Caco-2 (cell line): Measurements from ENCODE around the gene CGB7. TPM values are rescaled to one million over a fixed set of nuclear protein-coding genes. Genes with fewer than 3 reads are reported as not detected.

ENCODE experiments used
- BruUV-seq: library from RNA; stranded (reverse); fragments of 400-500 nt; replicated peaks from 2 replicates; lab custom pipeline; 2021; lab: Mats Ljungman, UMichigan
- CTCF ChIA-PET: fragments of 300-600 bp; sonication (Branson Sonifier 250); formaldehyde crosslinking; loops from one replicate; lab custom pipeline; 2022; ENCODE audit warnings: antibody characterized with exemption; lab: Charles Lee
- POLR2A ChIA-PET: fragments of 300-600 bp; sonication (Branson Sonifier 250); formaldehyde crosslinking; loops from one replicate; lab custom pipeline; 2022; ENCODE audit warnings: antibody characterized with exemption; lab: Charles Lee
- DNase-seq, 2 experiments: peaks; one replicate each; pipeline versions ENCODE4 v3.0.0 to v3.0.0-alpha.2; 2020 to 2022
- H3K27me3 ChIP-seq: replicated peaks from 2 replicates; pipeline ENCODE4 v1.6.0; 2011; ENCODE audit warnings: low read length; ENCODE audit not compliant: control insufficient read depth, insufficient read depth
- H3K36me3 ChIP-seq: 2 replicates; pipeline ENCODE4 v1.5.1; 2011; ENCODE audit warnings: low read length; ENCODE audit not compliant: control insufficient read depth, insufficient read depth
- H3K4me1 ChIP-seq: fragments of 250-450 bp; sonication (Bioruptor Pico); 2 replicates; pipeline ENCODE4 v1.5.1; 2020; ENCODE audit warnings: mild to moderate bottlenecking
- H3K4me3 ChIP-seq: 2 replicates; pipeline ENCODE4 v1.5.1; 2011; ENCODE audit warnings: low read depth, mild to moderate bottlenecking, control low read depth, low read length
- H3K9me3 ChIP-seq: fragments of 250-450 bp; sonication (Bioruptor Pico); 2 replicates; pipeline ENCODE4 v1.5.1; 2020; ENCODE audit warnings: mild to moderate bottlenecking, moderate library complexity
- H3K27ac Mint-ChIP-seq: one replicate; pipeline ENCODE4 v1.8.0; 2022; ENCODE audit warnings: mixed read lengths; ENCODE audit not compliant: unreplicated experiment
- H3K27me3 Mint-ChIP-seq: one replicate; pipeline ENCODE4 v1.8.0; 2022; ENCODE audit warnings: mixed read lengths; ENCODE audit not compliant: insufficient read depth, unreplicated experiment
- H3K36me3 Mint-ChIP-seq: one replicate; pipeline ENCODE4 v1.8.0; 2022; ENCODE audit warnings: mild to moderate bottlenecking, mixed read lengths; ENCODE audit not compliant: insufficient read depth, unreplicated experiment
- H3K4me1 Mint-ChIP-seq: one replicate; pipeline ENCODE4 v1.8.0; 2022; ENCODE audit warnings: low read depth, mixed read lengths; ENCODE audit not compliant: unreplicated experiment
- H3K4me3 Mint-ChIP-seq: one replicate; pipeline ENCODE4 v1.8.0; 2022; ENCODE audit warnings: mild to moderate bottlenecking, moderate library complexity, mixed read lengths; ENCODE audit not compliant: unreplicated experiment
- H3K9me3 Mint-ChIP-seq: one replicate; pipeline ENCODE4 v1.8.0; 2022; ENCODE audit warnings: mixed read lengths; ENCODE audit not compliant: unreplicated experiment
- CTCF ChIP-seq, 2 experiments: fragments of 200-600 bp in 1 of 2; IDR thresholded peaks; 1 replicate in 1 of 2; 2 replicates in 1 of 2; pipeline versions ENCODE4 v1.5.1 to v1.8.0; 2011 to 2022; ENCODE audit warnings: antibody characterized with exemption in 1 of 2, control low read depth in 1 of 2, inconsistent platforms in 1 of 2, low read depth in 1 of 2, low read length in 1 of 2, mild to moderate bottlenecking in 1 of 2, moderate library complexity in 1 of 2; ENCODE audit not compliant: insufficient read depth in 1 of 2, severe bottlenecking in 1 of 2, unreplicated experiment in 1 of 2
- intact Hi-C: fragments of 100-400 bp; cut with micrococcal nuclease; formaldehyde crosslinking; loops from one replicate; pipeline ENCODE4 v1.10.0; 2022; ENCODE audit not compliant: unreplicated experiment
- total RNA-seq: library from RNA; stranded (reverse); gene quantifications from 2 replicates; pipeline ENCODE4 v1.2.3, GENCODE V29; 2022

CGB7 gene
- total RNA-seq, 1 experiment from 2014 or later, result 3.0 TPM

GRCh38 chr19:49084206-49085019, 26.9 kb upstream of the CGB7 start:
- Mint-ChIP-seq H3K9me3 (no peaks in the 10 kb centered on the region), H3K27ac (peak overlapping the region; percentile 78), H3K4me3 (peak overlapping the region; percentile 92), H3K4me1 (peaks cover 17% of the 10 kb centered on the region), H3K27me3 (no peaks in the 10 kb centered on the region), H3K36me3 (peaks cover 46% of the 10 kb centered on the region)
- ChIA-PET POLR2A (no interaction called here), CTCF (interaction anchor here (0.6 kb wide), 1 partner anchor 306 kb away, joined by 3 read pairs; no protein-coding TSS in a partner anchor)
- Histone ChIP-seq H3K4me1 (0 out of 2 replicates have a peak, but pooled peaks cover 7% of the 10 kb centered on the region), H3K36me3 (no peaks in the 10 kb centered on the region), H3K27me3 (no peaks in the 10 kb centered on the region), H3K4me3 (peak overlapping the region; percentile 71), H3K9me3 (no peaks in the 10 kb centered on the region)
- DNase-seq, result peak; percentile 42 to 50
- intact Hi-C loops, result loop anchor here (1.0 to 2.0 kb wide), 3 partner anchors 13 to 35 kb away; partner anchors contain the start of genes C19orf73, NTF4 and PPFIA3
- BruUV-seq, result no TSS peak
- no peak for TF ChIP-seq CTCF (IDR thresholded peaks at IDR 0.05; ENCODE audit: insufficient read depth in 1 of 2, low read depth in 1 of 2, low read length in 1 of 2, severe bottlenecking in 1 of 2, unreplicated experiment in 1 of 2)

- no peak overlapping the region for H3K4me3 Mint-ChIP-seq
- Histone ChIP-seq H3K36me3 (no peaks in the 10 kb centered on the region), H3K27me3 (no peaks in the 10 kb centered on the region), H3K4me3 (no peak overlapping the region), H3K9me3 (no peaks in the 10 kb centered on the region), H3K4me1 (0 out of 2 replicates have a peak, but pooled peaks cover 5% of the 10 kb centered on the region)
- H3K9me3 Mint-ChIP-seq, result no peaks in the 10 kb centered on the region
- TF ChIP-seq CTCF (IDR thresholded peaks at IDR 0.05; ENCODE audit: insufficient read depth in 1 of 2, low read depth in 1 of 2, low read length in 1 of 2, severe bottlenecking in 1 of 2, unreplicated experiment in 1 of 2), result no peak
- ChIA-PET POLR2A (no interaction called here), CTCF (no interaction called here)
- DNase-seq, result no peak
- H3K27me3 Mint-ChIP-seq, result no peaks in the 10 kb centered on the region
- no TSS peak for BruUV-seq
- intact Hi-C loops, result no loop called here
- peaks cover 10% of the 10 kb centered on the region for H3K4me1 Mint-ChIP-seq
- H3K36me3 Mint-ChIP-seq, result peaks cover 18% of the 10 kb centered on the region
- no peak overlapping the region for H3K27ac Mint-ChIP-seq
These were observed 23.7 kb upstream of the CGB7 start for GRCh38 chr19:49081273-49081672.

GRCh38 chr19:49080392-49080791, 22.8 kb upstream of the CGB7 start:
- no TSS peak for BruUV-seq
- DNase-seq, result no peak
- no peak overlapping the region for H3K4me3 Mint-ChIP-seq
- intact Hi-C loops, result no loop called here
- 0 out of 2 replicates have a peak, but pooled peaks cover 5% of the 10 kb centered on the region for H3K4me1 ChIP-seq
- peaks cover 9% of the 10 kb centered on the region for H3K36me3 Mint-ChIP-seq
- H3K9me3 ChIP-seq, result no peaks in the 10 kb centered on the region
- no peak overlapping the region for H3K27ac Mint-ChIP-seq
- H3K4me1 Mint-ChIP-seq, result peaks cover 10% of the 10 kb centered on the region
- ChIA-PET POLR2A (no interaction called here), CTCF (no interaction called here)
- no peak for TF ChIP-seq CTCF (IDR thresholded peaks at IDR 0.05; ENCODE audit: insufficient read depth in 1 of 2, low read depth in 1 of 2, low read length in 1 of 2, severe bottlenecking in 1 of 2, unreplicated experiment in 1 of 2)
- no peaks in the 10 kb centered on the region for H3K9me3 Mint-ChIP-seq
- no peak overlapping the region for H3K4me3 ChIP-seq
- H3K27me3 Mint-ChIP-seq, result no peaks in the 10 kb centered on the region
- H3K27me3 ChIP-seq, result no peaks in the 10 kb centered on the region
- H3K36me3 ChIP-seq, result no peaks in the 10 kb centered on the region
